MM.1S (cell line): ENCODE results near the gene DAAM1.

ENCODE experiments used
- DNase-seq: peaks from one replicate; pipeline ENCODE4 v3.0.0-alpha.2; 2015
- H2AFZ ChIP-seq: fragments of 300-600 bp; sonication (generic); 2 replicates; pipeline ENCODE4 v1.6.0; 2016; ENCODE audit warnings: antibody characterized with exemption, low read length
- H3F3A ChIP-seq: fragments of 300-600 bp; sonication (generic); 2 replicates; pipeline ENCODE4 v1.6.1; 2016; ENCODE audit warnings: mild to moderate bottlenecking, antibody characterized with exemption, low read length, moderate library complexity, mixed read lengths; ENCODE audit not compliant: insufficient read depth
- H3K27ac ChIP-seq: fragments of 300-600 bp; sonication (generic); 2 replicates; pipeline ENCODE4 v1.5.1; 2016; ENCODE audit warnings: mild to moderate bottlenecking, low read length
- H3K27me3 ChIP-seq: fragments of 300-600 bp; sonication (generic); replicated peaks from 2 replicates; pipeline ENCODE4 v1.6.0; 2016; ENCODE audit warnings: low read length; ENCODE audit not compliant: insufficient read depth
- H3K36me3 ChIP-seq: fragments of 300-600 bp; sonication (generic); replicated peaks from 2 replicates; pipeline ENCODE4 v1.6.1; 2016; ENCODE audit warnings: mild to moderate bottlenecking, low read length, mixed read lengths; ENCODE audit not compliant: insufficient read depth
- H3K4me1 ChIP-seq: fragments of 300-600 bp; sonication (generic); 2 replicates; pipeline ENCODE4 v1.6.1; 2016; ENCODE audit warnings: low read length, mixed read lengths
- H3K4me2 ChIP-seq: fragments of 300-600 bp; sonication (generic); 2 replicates; pipeline ENCODE4 v1.6.0; 2016; ENCODE audit warnings: low read depth, low read length
- H3K4me3 ChIP-seq: fragments of 300-600 bp; sonication (generic); 2 replicates; pipeline ENCODE4 v1.5.1; 2016; ENCODE audit warnings: low read length, mixed read lengths
- H3K79me2 ChIP-seq: fragments of 300-600 bp; sonication (generic); 2 replicates; pipeline ENCODE4 v1.6.1; 2016; ENCODE audit warnings: mixed run types, low read length, mixed read lengths
- H3K9ac ChIP-seq: fragments of 300-600 bp; sonication (generic); 2 replicates; pipeline ENCODE4 v1.6.1; 2016; ENCODE audit warnings: low read length, mixed read lengths
- H3K9me2 ChIP-seq: fragments of 300-600 bp; sonication (generic); replicated peaks from 2 replicates; pipeline ENCODE4 v1.6.1; 2016; ENCODE audit warnings: mild to moderate bottlenecking, low read length, mixed read lengths; ENCODE audit not compliant: insufficient read depth
- H3K9me3 ChIP-seq: fragments of 300-600 bp; sonication (generic); replicated peaks from 2 replicates; pipeline ENCODE4 v1.6.1; 2016; ENCODE audit warnings: mild to moderate bottlenecking, low read length, mixed read lengths; ENCODE audit not compliant: insufficient read depth
- H4K20me1 ChIP-seq: fragments of 300-600 bp; sonication (generic); 2 replicates; pipeline ENCODE4 v1.6.1; 2016; ENCODE audit warnings: mild to moderate bottlenecking, low read length, moderate library complexity, mixed read lengths; ENCODE audit not compliant: insufficient read depth
- EZH2 ChIP-seq: fragments of 300-600 bp; sonication (generic); optimal IDR thresholded peaks from 2 replicates; pipeline ENCODE3; 2017; ENCODE audit warnings: low read depth, mild to moderate bottlenecking, antibody characterized with exemption, low read length, mixed read lengths
- EZH2phosphoT487 ChIP-seq: fragments of 300-600 bp; sonication (generic); IDR thresholded peaks from 2 replicates; pipeline ENCODE4 v1.6.1; 2018; ENCODE audit warnings: antibody characterized with exemption, low read length
- TF ChIP-seq, protein P1 (sequence below): fragments of 300-600 bp; sonication (generic); IDR thresholded peaks from 2 replicates; pipeline ENCODE4 v1.5.1; 2016; ENCODE audit warnings: antibody characterized with exemption, low read length, mixed read lengths

Gene DAAM1

DNA sequence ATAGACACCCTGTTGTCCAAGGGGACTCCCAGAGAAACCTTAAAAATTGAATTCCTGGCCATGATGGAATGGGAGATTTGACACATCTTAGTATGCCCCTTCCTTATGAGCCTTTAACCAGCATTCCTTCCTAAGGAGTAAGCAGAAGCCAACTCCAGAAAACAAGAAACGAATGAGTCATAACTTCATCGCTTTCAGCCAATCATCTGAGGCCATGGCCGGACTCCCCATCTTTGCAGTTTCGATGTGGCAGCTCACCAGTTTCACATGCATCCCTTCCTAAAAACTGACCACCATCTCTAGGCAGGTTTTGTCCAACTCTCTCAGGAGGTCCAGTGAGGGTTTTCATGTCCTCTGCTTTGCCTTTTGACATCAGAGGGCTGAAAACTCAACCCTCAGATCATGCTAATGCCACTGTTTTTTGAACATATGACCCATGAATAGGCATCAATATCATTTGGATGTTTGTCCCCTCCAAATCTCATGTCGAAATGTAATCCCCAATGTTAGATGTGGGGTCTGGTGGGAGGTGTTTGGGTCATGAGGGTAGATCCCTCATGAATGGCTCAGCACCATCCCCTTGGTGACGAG is 19.9 kb downstream of the DAAM1 start:
- Histone ChIP-seq H3K9ac (no peak overlapping the region), H3K4me1 (no peaks in the 10 kb centered on the region), H3K9me3 (no peaks in the 10 kb centered on the region), H2AFZ (no peak overlapping the region), H3K36me3 (no peaks in the 10 kb centered on the region), H3K27ac (no peak overlapping the region), H3K79me2 (no peaks in the 10 kb centered on the region), H3K9me2 (no peaks in the 10 kb centered on the region), H3K4me3 (no peak overlapping the region), H3F3A (no peaks in the 10 kb centered on the region), H4K20me1 (no peaks in the 10 kb centered on the region), H3K27me3 (no peaks in the 10 kb centered on the region), H3K4me2 (no peak overlapping the region)
- TF ChIP-seq EZH2, result no peak
- DNase-seq, result no peak

DNA sequence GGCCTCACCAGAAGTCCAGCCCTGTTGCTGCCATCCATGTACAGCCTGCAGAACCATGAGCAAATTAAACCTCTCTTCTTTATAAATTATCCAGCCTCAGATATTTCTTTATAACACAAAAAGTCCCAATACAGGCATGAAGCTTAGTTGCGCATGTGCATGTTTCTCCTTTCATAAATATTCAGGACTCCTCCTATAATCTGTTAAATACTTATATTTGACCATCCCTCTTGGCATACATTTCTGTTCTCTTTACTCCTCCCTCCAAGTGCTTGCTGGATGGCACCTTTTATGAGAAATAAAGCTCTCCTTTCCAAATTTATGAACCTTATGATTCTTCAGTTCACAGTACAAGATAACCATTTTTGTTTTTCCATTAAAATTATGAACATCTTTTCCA is 20.5 kb downstream of the DAAM1 start:
- no peaks in the 10 kb centered on the region for H3K4me1 ChIP-seq
- DNase-seq, result no peak
- H3F3A ChIP-seq, result no peaks in the 10 kb centered on the region
- H3K9ac ChIP-seq, result no peak overlapping the region
- H3K27ac ChIP-seq, result no peak overlapping the region
- H3K79me2 ChIP-seq, result no peaks in the 10 kb centered on the region
- H3K9me2 ChIP-seq, result no peaks in the 10 kb centered on the region
- H3K9me3 ChIP-seq, result no peaks in the 10 kb centered on the region
- H3K4me2 ChIP-seq, result no peak overlapping the region
- no peaks in the 10 kb centered on the region for H4K20me1 ChIP-seq
- H3K36me3 ChIP-seq, result no peaks in the 10 kb centered on the region
- TF ChIP-seq EZH2phosphoT487 (no peak), EZH2 (no peak)
- TF ChIP-seq, protein P1, sequence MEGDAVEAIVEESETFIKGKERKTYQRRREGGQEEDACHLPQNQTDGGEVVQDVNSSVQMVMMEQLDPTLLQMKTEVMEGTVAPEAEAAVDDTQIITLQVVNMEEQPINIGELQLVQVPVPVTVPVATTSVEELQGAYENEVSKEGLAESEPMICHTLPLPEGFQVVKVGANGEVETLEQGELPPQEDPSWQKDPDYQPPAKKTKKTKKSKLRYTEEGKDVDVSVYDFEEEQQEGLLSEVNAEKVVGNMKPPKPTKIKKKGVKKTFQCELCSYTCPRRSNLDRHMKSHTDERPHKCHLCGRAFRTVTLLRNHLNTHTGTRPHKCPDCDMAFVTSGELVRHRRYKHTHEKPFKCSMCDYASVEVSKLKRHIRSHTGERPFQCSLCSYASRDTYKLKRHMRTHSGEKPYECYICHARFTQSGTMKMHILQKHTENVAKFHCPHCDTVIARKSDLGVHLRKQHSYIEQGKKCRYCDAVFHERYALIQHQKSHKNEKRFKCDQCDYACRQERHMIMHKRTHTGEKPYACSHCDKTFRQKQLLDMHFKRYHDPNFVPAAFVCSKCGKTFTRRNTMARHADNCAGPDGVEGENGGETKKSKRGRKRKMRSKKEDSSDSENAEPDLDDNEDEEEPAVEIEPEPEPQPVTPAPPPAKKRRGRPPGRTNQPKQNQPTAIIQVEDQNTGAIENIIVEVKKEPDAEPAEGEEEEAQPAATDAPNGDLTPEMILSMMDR, result no peak
- no peak overlapping the region for H2AFZ ChIP-seq
- no peak overlapping the region for H3K4me3 ChIP-seq
- H3K27me3 ChIP-seq, result no peaks in the 10 kb centered on the region

DNA sequence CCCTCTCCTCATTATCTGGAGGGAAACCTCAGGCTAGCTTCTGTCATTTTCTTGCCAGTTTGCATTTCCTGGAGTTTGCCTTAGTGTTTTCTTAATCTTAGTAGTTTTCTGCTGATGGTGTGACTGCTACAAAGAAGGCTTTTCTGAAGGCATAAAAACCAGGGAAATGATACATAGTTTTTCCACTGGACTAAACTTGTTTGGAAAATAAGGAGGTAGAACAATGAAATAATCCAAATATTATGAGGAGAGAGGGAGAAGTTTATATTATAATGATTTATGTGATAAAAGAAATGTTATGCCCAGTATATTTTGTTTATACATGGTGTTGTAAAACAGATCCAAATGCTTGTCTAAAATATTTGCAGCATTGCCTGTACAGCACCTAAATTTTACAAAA is 22.2 kb downstream of the DAAM1 start:
- Histone ChIP-seq H3K27ac (no peak overlapping the region), H3K4me2 (no peak overlapping the region), H3K9me3 (no peaks in the 10 kb centered on the region), H3K27me3 (no peaks in the 10 kb centered on the region), H3K4me3 (no peak overlapping the region), H3K36me3 (no peaks in the 10 kb centered on the region), H2AFZ (no peak overlapping the region), H4K20me1 (no peaks in the 10 kb centered on the region), H3F3A (no peaks in the 10 kb centered on the region), H3K9me2 (no peaks in the 10 kb centered on the region), H3K4me1 (no peaks in the 10 kb centered on the region), H3K9ac (no peak overlapping the region), H3K79me2 (no peaks in the 10 kb centered on the region)
- TF ChIP-seq, protein P1, result no peak
- no peak for TF ChIP-seq EZH2
- TF ChIP-seq EZH2phosphoT487, result no peak
- no peak for DNase-seq

DNA sequence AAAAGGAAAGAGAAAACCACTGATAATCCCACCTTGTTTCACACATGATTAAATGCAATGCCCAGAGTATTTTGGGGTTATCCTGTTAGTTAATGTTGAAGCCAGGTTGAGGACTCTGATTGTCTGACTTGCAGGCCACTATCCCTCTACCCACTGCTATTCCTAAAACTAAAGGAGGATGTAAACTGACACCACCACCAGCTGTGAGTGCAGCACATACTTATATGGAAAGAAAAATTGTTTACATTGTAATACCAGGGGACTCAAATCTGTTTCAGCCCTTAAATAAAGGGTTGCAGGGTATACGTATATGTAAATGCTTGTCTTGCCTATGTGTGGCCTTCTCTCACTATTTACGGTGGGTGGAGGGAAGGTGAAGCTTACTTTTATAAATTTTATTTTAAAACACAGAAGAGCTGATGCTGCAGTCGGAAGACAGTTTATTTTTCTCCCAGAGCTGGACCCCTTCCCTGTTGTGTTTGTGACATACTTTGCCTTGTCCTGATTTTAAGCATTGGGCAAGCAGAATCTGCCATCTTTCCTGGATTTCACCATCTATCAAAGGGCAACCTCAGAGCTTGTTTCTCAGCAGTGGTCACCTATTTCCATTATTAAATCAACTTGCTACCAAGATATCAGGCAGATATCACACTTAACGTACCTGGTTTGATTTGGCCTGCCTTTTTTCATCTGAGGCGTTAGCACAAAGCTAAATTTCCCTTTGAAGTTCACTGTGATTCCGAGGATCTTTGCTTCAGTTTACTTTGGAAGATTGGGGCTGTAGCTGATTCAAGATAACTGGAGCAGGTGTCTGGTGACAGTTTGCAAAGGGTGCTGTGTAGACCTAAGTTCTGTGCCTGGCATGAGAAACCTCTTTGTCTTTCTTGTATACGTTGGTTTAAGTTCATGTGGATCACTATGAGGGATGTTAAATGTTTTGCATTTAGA is 25.2 kb downstream of the DAAM1 start:
- TF ChIP-seq EZH2 (no peak), EZH2phosphoT487 (no peak)
- TF ChIP-seq, protein P1, result no peak
- no peak overlapping the region for H3K4me2 ChIP-seq
- no peak overlapping the region for H2AFZ ChIP-seq
- H3K79me2 ChIP-seq, result no peaks in the 10 kb centered on the region
- H4K20me1 ChIP-seq, result no peaks in the 10 kb centered on the region
- H3K27ac ChIP-seq, result no peak overlapping the region
- H3K36me3 ChIP-seq, result no peaks in the 10 kb centered on the region
- DNase-seq, result no peak
- H3K9me2 ChIP-seq, result no peaks in the 10 kb centered on the region
- no peaks in the 10 kb centered on the region for H3K27me3 ChIP-seq
- H3K9ac ChIP-seq, result no peak overlapping the region
- H3F3A ChIP-seq, result no peaks in the 10 kb centered on the region
- no peak overlapping the region for H3K4me3 ChIP-seq
- H3K9me3 ChIP-seq, result no peaks in the 10 kb centered on the region
- no peaks in the 10 kb centered on the region for H3K4me1 ChIP-seq
